GM12872 (cell line): ENCODE measurements around the gene CIAPIN1.

Experiments used
- CTCF ChIP-seq: IDR thresholded peaks from 3 replicates; pipeline ENCODE4 v1.5.1; 2011; ENCODE audit warnings: low read depth, mild to moderate bottlenecking, low read length, moderate library complexity; ENCODE audit not compliant: insufficient read depth

The CIAPIN1 gene

GRCh38 chr16:57392694-57393093, 54.5 kb downstream of the CIAPIN1 start:
- TF ChIP-seq CTCF: no peak

- no peak for TF ChIP-seq CTCF
Observed at GRCh38 chr16:57391708-57392107, 55.5 kb downstream of the CIAPIN1 start.

- no peak for TF ChIP-seq CTCF
Observed at GRCh38 chr16:57391300-57391699, 55.9 kb downstream of the CIAPIN1 start.

DNA sequence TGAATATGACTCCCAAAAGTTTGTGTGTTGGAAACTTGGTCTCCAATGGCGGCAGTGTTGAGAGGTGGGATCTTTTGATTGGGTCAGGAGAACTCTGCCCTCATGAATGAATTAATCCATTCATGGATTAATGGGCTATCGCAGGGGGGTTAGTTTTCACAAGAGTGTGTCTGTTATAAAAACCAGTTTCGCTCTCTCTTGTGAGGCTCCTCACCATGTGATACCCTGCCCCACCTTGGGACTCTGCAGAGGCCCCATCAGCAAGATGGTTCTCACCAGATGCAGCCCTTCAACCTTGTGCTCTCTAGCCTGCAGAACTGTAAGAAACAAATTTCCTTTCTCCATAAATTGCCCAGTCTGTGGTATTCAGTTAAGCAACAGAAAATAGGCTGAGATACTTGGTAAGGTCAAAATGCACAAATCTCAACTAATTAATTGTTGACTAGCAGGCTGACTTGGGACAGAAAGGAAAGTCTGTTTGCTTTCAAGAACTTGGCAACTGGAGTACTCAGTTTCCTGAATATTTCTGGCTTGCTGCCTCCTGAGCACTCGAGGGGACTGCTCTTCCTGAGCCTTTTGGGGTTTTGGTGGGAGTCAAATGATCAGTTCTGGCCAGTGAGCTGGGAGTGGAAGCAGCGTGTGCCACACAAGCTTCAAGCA, 56.4 kb downstream of the CIAPIN1 start:
- no peak for TF ChIP-seq CTCF

DNA sequence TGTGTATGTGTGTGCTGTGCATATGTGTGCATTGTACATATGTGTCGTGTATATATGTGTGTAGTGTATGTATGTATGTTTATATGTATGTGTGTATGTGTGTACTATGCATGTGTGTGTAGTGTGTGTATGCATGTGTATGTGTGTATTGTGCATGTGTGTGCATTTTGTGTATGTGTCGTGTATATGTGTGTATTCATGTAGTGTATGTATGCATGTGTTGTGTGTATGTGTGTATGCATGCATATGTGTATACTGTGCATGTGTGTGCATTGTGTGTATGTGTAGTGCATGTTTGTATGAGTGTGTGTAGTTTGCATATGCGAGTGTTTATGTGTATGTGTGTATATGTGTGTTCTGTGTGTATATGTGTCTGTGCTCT, 58.1 kb downstream of the CIAPIN1 start:
- TF ChIP-seq CTCF: no peak

GRCh38 chr16:57388359-57389086, 58.7 kb downstream of the CIAPIN1 start:
- TF ChIP-seq CTCF: no peak

- TF ChIP-seq CTCF: no peak
Observed at GRCh38 chr16:57387598-57388354, 59.4 kb downstream of the CIAPIN1 start.
